T-helper 22 cell (primary cell): Measurements from ENCODE around the gene RASGRF2.

ENCODE experiments used
- DNase-seq: peaks from one replicate; pipeline ENCODE4 v3.0.0-alpha.2; 2020; ENCODE audit warnings: low read depth

The RASGRF2 gene

GRCh38 chr5:80959768-80960442 lies at the start of gene RASGRF2:
Gene RASGRF2 (plus strand): TSS chr5:80960363. CDS start chr5:80960739, 376 bp downstream.
- peak; percentile 31 for DNase-seq

GRCh38 chr5:80912479-80912878 lies 47.7 kb upstream of the RASGRF2 start:
- DNase-seq = no peak

GRCh38 chr5:80915716-80916115 lies 44.4 kb upstream of the RASGRF2 start:
- no peak for DNase-seq

- no peak for DNase-seq
Observed at GRCh38 chr5:80916676-80917075, 43.5 kb upstream of the RASGRF2 start.

GRCh38 chr5:80917631-80918030 lies 42.5 kb upstream of the RASGRF2 start:
- DNase-seq = no peak

- no peak for DNase-seq
Observed at GRCh38 chr5:80919678-80920196, 40.4 kb upstream of the RASGRF2 start.

GRCh38 chr5:80920333-80920732 lies 39.8 kb upstream of the RASGRF2 start:
- no peak for DNase-seq

GRCh38 chr5:80921026-80921425 lies 39.1 kb upstream of the RASGRF2 start:
- no peak for DNase-seq

GRCh38 chr5:80925931-80926330 lies 34.2 kb upstream of the RASGRF2 start:
- DNase-seq = no peak

- DNase-seq = no peak
Observed at GRCh38 chr5:80926536-80926935, 33.6 kb upstream of the RASGRF2 start.

GRCh38 chr5:80926979-80927656 lies 33.0 kb upstream of the RASGRF2 start:
- no peak for DNase-seq

GRCh38 chr5:80928073-80928472 lies 32.1 kb upstream of the RASGRF2 start:
- no peak for DNase-seq

- DNase-seq = no peak
Observed at GRCh38 chr5:80930940-80931339, 29.2 kb upstream of the RASGRF2 start.

- no peak for DNase-seq
Observed at GRCh38 chr5:80931411-80931810, 28.8 kb upstream of the RASGRF2 start.

- DNase-seq = no peak
Observed at GRCh38 chr5:80933036-80933435, 27.1 kb upstream of the RASGRF2 start.

- no peak for DNase-seq
Observed at GRCh38 chr5:80934751-80935150, 25.4 kb upstream of the RASGRF2 start.

GRCh38 chr5:80935811-80936385 lies 24.3 kb upstream of the RASGRF2 start:
- no peak for DNase-seq

- DNase-seq = no peak
Observed at GRCh38 chr5:80936881-80937280, 23.3 kb upstream of the RASGRF2 start.

GRCh38 chr5:80937584-80938356 lies 22.4 kb upstream of the RASGRF2 start:
- DNase-seq = no peak

- no peak for DNase-seq
Observed at GRCh38 chr5:80941496-80941895, 18.7 kb upstream of the RASGRF2 start.

GRCh38 chr5:80951366-80951765 lies 8.8 kb upstream of the RASGRF2 start:
- DNase-seq = no peak

GRCh38 chr5:80953587-80953986 lies 6.6 kb upstream of the RASGRF2 start:
- DNase-seq = no peak
